Stimulated activated CD8-positive, alpha-beta memory T cell treated with anti-CD3 and anti-CD28 coated beads, Interleukin-12 subunit alpha, Interleukin-12 subunit beta, amount 100 ng/mL, for 24 hours (primary cell): ENCODE measurements around the gene PTPN9.
"Not testable (repeated sequence)": the region's sequence is repeated elsewhere in the genome, so short reads cannot be mapped to it uniquely, and the experiment has no call there.

ENCODE experiments used
- DNase-seq: peaks from one replicate; pipeline ENCODE4 v3.0.0-alpha.2; 2020; ENCODE audit errors: extremely low read depth

Gene PTPN9

GRCh38 chr15:75530169-75530568, 48.9 kb downstream of the PTPN9 start:
- no peak for DNase-seq

- DNase-seq = not testable (repeated sequence)
Measured at GRCh38 chr15:75525756-75526155, 53.4 kb downstream of the PTPN9 start.

- no peak for DNase-seq
Measured at GRCh38 chr15:75523011-75523410, 56.1 kb downstream of the PTPN9 start.

- no peak for DNase-seq
Measured at GRCh38 chr15:75517233-75517632, 61.9 kb downstream of the PTPN9 start.

GRCh38 chr15:75508840-75509532, 70.1 kb downstream of the PTPN9 start:
- no peak for DNase-seq

- no peak for DNase-seq
Measured at GRCh38 chr15:75502360-75502759, 76.8 kb downstream of the PTPN9 start.

GRCh38 chr15:75493732-75494131, 85.4 kb downstream of the PTPN9 start:
- no peak for DNase-seq

GRCh38 chr15:75483961-75484360, 95.2 kb downstream of the PTPN9 start:
- DNase-seq = no peak

- not testable (repeated sequence) for DNase-seq
Measured at GRCh38 chr15:75483556-75483955, 95.6 kb downstream of the PTPN9 start.

- DNase-seq = no peak
Measured at GRCh38 chr15:75483106-75483505, 96.0 kb downstream of the PTPN9 start.

GRCh38 chr15:75480463-75480862, 98.7 kb downstream of the PTPN9 start:
- not testable (repeated sequence) for DNase-seq

- DNase-seq = no peak
Measured at GRCh38 chr15:75479670-75480069, 99.4 kb downstream of the PTPN9 start.

- not testable (repeated sequence) for DNase-seq
Measured at GRCh38 chr15:75477094-75477493, 102.0 kb downstream of the PTPN9 start.

- no peak for DNase-seq
Measured at GRCh38 chr15:75468913-75469598, 110.1 kb downstream of the PTPN9 start.

GRCh38 chr15:75460646-75461045, 118.5 kb downstream of the PTPN9 start:
- no peak for DNase-seq

GRCh38 chr15:75459581-75459980, 119.5 kb downstream of the PTPN9 start:
- DNase-seq = no peak

- no peak for DNase-seq
Measured at GRCh38 chr15:75456710-75457109, 122.4 kb downstream of the PTPN9 start.

- peak; percentile 15 for DNase-seq
Measured at GRCh38 chr15:75455982-75456531, 123.1 kb downstream of the PTPN9 start.

- peak; percentile 80 for DNase-seq
Measured at GRCh38 chr15:75455424-75455981, 123.6 kb downstream of the PTPN9 start.

GRCh38 chr15:75454471-75455378, 124.4 kb downstream of the PTPN9 start:
- peak; percentile 60 for DNase-seq

GRCh38 chr15:75453703-75454470, 125.2 kb downstream of the PTPN9 start:
- peak; percentile 93 for DNase-seq
